Transverse colon (tissue), 4 donors: ENCODE data around the gene HNRNPU. TPM values are rescaled to one million over a fixed set of nuclear protein-coding genes. Genes with fewer than 3 reads are reported as not detected.

Experiments
- DNase-seq: peaks from one replicate; pipeline ENCODE4 v3.0.0-alpha.2; 2019
- H3K27ac ChIP-seq, 4 donors: fragments of 200-600 bp; sonication (generic); 2 replicates each; pipeline ENCODE4 v1.5.1; 2016 to 2018; ENCODE audit warnings: inconsistent platforms in 4 of 4
- H3K27me3 ChIP-seq: fragments of 200-600 bp; sonication (generic); 2 replicates; pipeline ENCODE4 v1.5.1; 2017; ENCODE audit warnings: inconsistent platforms
- H3K36me3 ChIP-seq, 4 donors: fragments of 200-600 bp; sonication (generic); 2 replicates each; pipeline ENCODE4 v1.5.1; 2017 to 2019; ENCODE audit warnings: inconsistent platforms in 4 of 4
- H3K4me1 ChIP-seq, 4 donors: fragments of 200-600 bp; sonication (generic); 2 replicates each; pipeline ENCODE4 v1.5.1; 2017 to 2020; ENCODE audit warnings: inconsistent platforms in 4 of 4
- H3K4me3 ChIP-seq, 4 donors: fragments of 200-600 bp; sonication (generic); 1 replicate in 1 of 4; 2 replicates in 3 of 4; pipeline versions ENCODE4 v1.5.1 to v1.6.1; 2017 to 2019; ENCODE audit warnings: inconsistent platforms in 4 of 4
- H3K9me3 ChIP-seq, 2 donors: fragments of 200-600 bp; sonication (generic); 2 replicates each; pipeline ENCODE4 v1.5.1; 2017 to 2019; ENCODE audit warnings: inconsistent platforms in 2 of 2
- CTCF ChIP-seq, 5 experiments: fragments of 200-600 bp in 3 of 5; fragments of 450-650 bp in 2 of 5; sonication (generic) in 3 of 5; IDR thresholded peaks; 1 replicate in 2 of 5; 2 replicates in 3 of 5; pipeline ENCODE4 v1.5.1; 2016 to 2017; ENCODE audit warnings: antibody characterized with exemption in 5 of 5, inconsistent platforms in 3 of 5, mild to moderate bottlenecking in 2 of 5, moderate library complexity in 1 of 5
- EP300 ChIP-seq: sonication (generic); formaldehyde crosslinking; IDR thresholded peaks from one replicate; pipeline ENCODE4 v1.6.1; 2017; ENCODE audit warnings: antibody characterized with exemption, low read depth
- POLR2A ChIP-seq: fragments of 450-650 bp; IDR thresholded peaks from one replicate; pipeline ENCODE4 v1.6.1; 2016; ENCODE audit warnings: antibody characterized with exemption, mild to moderate bottlenecking, moderate library complexity
- POLR2AphosphoS5 ChIP-seq, 3 donors: sonication (generic); formaldehyde crosslinking; IDR thresholded peaks; one replicate each; pipeline ENCODE4 v1.6.1; 2016; ENCODE audit warnings: antibody characterized with exemption in 3 of 3
- WGBS, 2 donors: methylation state at CpG; one replicate each; pipeline ENCODE4 v1.1.5; 2018; ENCODE audit warnings: low coverage in 1 of 2; 5-methylcytosine and 5-hydroxymethylcytosine counted together
- in situ Hi-C, 4 donors: fragments of 200-750 bp; cut with MboI; loops; one replicate each; pipeline versions ENCODE4 v1.15.0 to v1.15.1; 2017; ENCODE audit warnings: low sequenced_read_pairs in 3 of 4, low pct_ligation_motif_present in 1 of 4, low pct_unique_long_range_greater_than_20kb in 1 of 4
- intact Hi-C: fragments of 100-400 bp; cut with DNase I; formaldehyde crosslinking; loops from one replicate; pipeline ENCODE4 v1.15.1; 2023; ENCODE audit warnings: low total_unique reads
- total RNA-seq, 4 donors: library from RNA; depleted of rRNA; stranded (reverse); fragments of >200 nt; gene quantifications; one replicate each; pipeline ENCODE4 v1.1.0, GENCODE V29; 2016

The HNRNPU gene
- total RNA-seq, 4 donors from 2014 or later = 223 to 364 (median 237) TPM

DNA sequence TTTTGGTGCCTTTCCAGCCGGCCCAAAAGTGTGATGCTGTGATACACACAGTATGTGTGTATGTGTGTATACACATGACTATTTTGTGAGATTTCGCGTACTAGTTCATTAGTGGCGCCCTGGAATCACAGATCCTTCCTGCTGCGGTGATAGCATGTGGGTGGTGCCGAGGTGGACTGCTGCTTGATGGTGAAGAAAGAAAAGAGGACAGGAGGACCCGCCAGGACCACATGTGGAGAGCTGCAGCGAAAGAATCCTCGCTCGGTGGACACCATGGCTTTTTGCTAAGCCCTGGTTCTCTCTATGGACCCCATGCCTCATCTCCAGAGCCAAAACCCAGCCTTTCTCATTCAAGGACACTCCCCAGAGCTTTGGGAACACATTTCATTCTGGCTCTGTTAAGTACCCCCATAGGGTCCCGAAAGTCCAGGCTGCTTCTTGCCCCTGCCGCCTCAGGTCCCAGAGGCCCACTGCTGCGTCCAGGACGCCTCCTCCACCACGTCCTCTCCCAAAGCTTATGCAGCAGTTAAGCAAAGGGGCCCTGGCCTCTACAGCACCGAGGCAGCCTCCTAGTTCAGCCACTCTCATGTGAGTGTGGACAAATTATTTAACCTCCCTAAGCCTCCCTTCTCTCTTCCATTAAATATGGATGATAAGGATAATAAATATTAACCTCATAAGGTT lies 61.6 kb downstream of the HNRNPU start:
- H3K27ac ChIP-seq = no peak overlapping the region
- in situ Hi-C loops = loop anchor here (5.0 to 10.0 kb wide), 3 partner anchors 200 to 242 kb away; no protein-coding TSS in a partner anchor
- no peaks in the 10 kb centered on the region for H3K36me3 ChIP-seq
- H3K4me3 ChIP-seq = no peak overlapping the region
- H3K27me3 ChIP-seq = no peaks in the 10 kb centered on the region
- H3K9me3 ChIP-seq = no peaks in the 10 kb centered on the region
- H3K4me1 ChIP-seq = no peaks in the 10 kb centered on the region
- no peak for DNase-seq
- TF ChIP-seq POLR2AphosphoS5 (IDR thresholded peaks at IDR 0.05) (no peak), EP300 (no peak), POLR2A (no peak), CTCF (IDR thresholded peaks at IDR 0.05) (no peak)
- WGBS, 2 donors = 68 to 79% methylated on average over 8 to 16 of the region's 16 CpGs
- intact Hi-C loops = loop anchor here (10.0 kb wide), 1 partner anchor 252 kb away; no protein-coding TSS in a partner anchor

DNA sequence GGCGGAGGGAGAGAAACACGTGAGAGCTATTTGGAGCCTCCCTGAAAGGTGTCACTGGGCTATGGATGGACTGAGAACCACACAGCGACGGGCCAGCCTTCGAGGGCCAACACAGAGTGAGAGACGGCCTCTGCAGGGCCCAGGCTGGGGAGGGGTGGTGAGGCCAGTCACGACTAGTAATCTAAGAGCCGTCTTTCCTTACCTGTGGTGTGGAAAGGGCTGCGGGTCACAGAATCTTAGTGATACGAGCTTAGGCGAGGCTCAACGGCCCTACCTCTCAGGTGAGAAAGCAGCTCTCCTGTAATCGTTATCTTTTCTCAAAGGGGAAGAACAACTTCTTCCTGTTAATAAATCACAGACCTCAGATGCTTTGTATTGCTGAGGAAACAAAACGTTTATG lies 62.3 kb downstream of the HNRNPU start:
- Histone ChIP-seq H3K27me3 (no peaks in the 10 kb centered on the region), H3K4me1 (no peaks in the 10 kb centered on the region), H3K36me3 (no peaks in the 10 kb centered on the region), H3K4me3 (no peak overlapping the region), H3K27ac (no peak overlapping the region), H3K9me3 (no peaks in the 10 kb centered on the region)
- in situ Hi-C loops (loop anchor here (5.0 to 10.0 kb wide), 3 partner anchors 200 to 243 kb away; no protein-coding TSS in a partner anchor), intact Hi-C loops (loop anchor here (10.0 kb wide), 1 partner anchor 253 kb away; no protein-coding TSS in a partner anchor)
- no peak for TF ChIP-seq POLR2AphosphoS5 (IDR thresholded peaks at IDR 0.05)
- TF ChIP-seq POLR2A = no peak
- TF ChIP-seq CTCF (IDR thresholded peaks at IDR 0.05) = no peak
- no peak for TF ChIP-seq EP300
- 0 to 48% methylated on average over 1 to 14 of the region's 14 CpGs for WGBS, 2 donors
- DNase-seq = no peak

GRCh38 chr1:244801246-244801645 lies 63.1 kb downstream of the HNRNPU start:
- Histone ChIP-seq H3K4me1 (no peaks in the 10 kb centered on the region), H3K9me3 (no peaks in the 10 kb centered on the region), H3K27ac (no peak overlapping the region), H3K4me3 (no peak overlapping the region), H3K27me3 (no peaks in the 10 kb centered on the region), H3K36me3 (no peaks in the 10 kb centered on the region)
- TF ChIP-seq EP300 (no peak), POLR2AphosphoS5 (IDR thresholded peaks at IDR 0.05) (no peak), CTCF (IDR thresholded peaks at IDR 0.05) (peak; percentile 46 to 55 (median 53))
- peak; percentile 13 for DNase-seq
- in situ Hi-C loops (loop anchor here (5.0 to 10.0 kb wide), 3 partner anchors 199 to 244 kb away; no protein-coding TSS in a partner anchor), intact Hi-C loops (loop anchor here (10.0 kb wide), 1 partner anchor 254 kb away; no protein-coding TSS in a partner anchor)
- WGBS, 2 donors = 56 to 59% methylated on average over 10 to 14 of the region's 14 CpGs

DNA sequence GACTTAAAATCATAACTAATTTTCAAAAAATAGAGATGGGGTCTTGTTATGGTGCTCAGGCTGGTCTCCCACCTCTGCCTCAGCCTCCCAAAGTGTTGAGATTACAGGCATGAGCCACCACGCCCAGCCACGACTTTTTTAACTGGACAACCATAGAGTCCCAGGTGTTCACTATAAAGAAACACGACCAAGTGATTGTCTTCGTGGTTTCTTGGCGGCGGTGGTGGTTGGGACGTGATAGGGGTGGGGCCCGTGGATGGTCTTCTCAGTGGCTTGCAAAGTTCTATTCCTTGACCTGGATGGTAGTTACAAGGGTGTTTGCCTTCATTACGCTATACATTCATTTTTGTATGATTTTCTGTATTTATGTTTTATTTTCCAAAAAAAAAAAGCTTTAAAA lies 63.5 kb downstream of the HNRNPU start:
- intact Hi-C loops (loop anchor here (10.0 kb wide), 1 partner anchor 254 kb away; no protein-coding TSS in a partner anchor), in situ Hi-C loops (loop anchor here (5.0 to 10.0 kb wide), 3 partner anchors 199 to 244 kb away; no protein-coding TSS in a partner anchor)
- WGBS, 2 donors = 70 to 77% methylated on average over 5 to 9 of the region's 9 CpGs
- no peak for DNase-seq
- H3K36me3 ChIP-seq = no peaks in the 10 kb centered on the region
- no peak for TF ChIP-seq POLR2AphosphoS5 (IDR thresholded peaks at IDR 0.05)
- TF ChIP-seq POLR2A = no peak
- TF ChIP-seq EP300 = no peak
- TF ChIP-seq CTCF (IDR thresholded peaks at IDR 0.05) = no peak
- H3K9me3 ChIP-seq = no peaks in the 10 kb centered on the region
- H3K4me3 ChIP-seq = no peak overlapping the region
- no peaks in the 10 kb centered on the region for H3K4me1 ChIP-seq
- H3K27me3 ChIP-seq = no peaks in the 10 kb centered on the region
- no peak overlapping the region for H3K27ac ChIP-seq

Other genes starting within 250 kb of the HNRNPU start
- gene DESI2, start 211.4 kb downstream of the HNRNPU start, total RNA-seq = 10 to 100 TPM; 18.3 to 41.6 (median 30.6) TPM
- gene COX20, start 28.9 kb downstream of the HNRNPU start, total RNA-seq = 10 to 100 TPM in 3 of 4 donors, 1 to 10 TPM in 1; 6.0 to 41.3 (median 32.3) TPM